ENCODE measurements around the gene IL6R. TPM values are rescaled to one million over a fixed set of nuclear protein-coding genes. Genes with fewer than 3 reads are reported as not detected.

The IL6R gene
- total RNA-seq, 1 experiment from 2014 or later = 4.9 TPM

- H3K4me1 ChIP-seq = no peaks in the 10 kb centered on the region
- ChIA-PET CTCF (no interaction called here), POLR2A (no interaction called here)
- no peak overlapping the region for H3K4me3 Mint-ChIP-seq (ENCODE audit: unreplicated experiment)
- H3K27ac Mint-ChIP-seq (ENCODE audit: unreplicated experiment) = no peak overlapping the region
- TF ChIP-seq CTCF (IDR thresholded peaks at IDR 0.05; ENCODE audit: insufficient read depth in 1 of 2, low read depth in 1 of 2, low read length in 1 of 2, severe bottlenecking in 1 of 2, unreplicated experiment in 1 of 2) = no peak
- H3K9me3 Mint-ChIP-seq (ENCODE audit: unreplicated experiment) = no peaks in the 10 kb centered on the region
- H3K36me3 Mint-ChIP-seq (ENCODE audit: insufficient read depth, unreplicated experiment) = no peaks in the 10 kb centered on the region
- no peaks in the 10 kb centered on the region for H3K27me3 Mint-ChIP-seq (ENCODE audit: insufficient read depth, unreplicated experiment)
- no peaks in the 10 kb centered on the region for H3K27me3 ChIP-seq (replicated peaks; ENCODE audit: control insufficient read depth, insufficient read depth, low read length)
- BruUV-seq (replicated peaks) = no TSS peak
- H3K4me1 Mint-ChIP-seq (ENCODE audit: low read depth, unreplicated experiment) = no peaks in the 10 kb centered on the region
- DNase-seq = no peak
- H3K9me3 ChIP-seq = no peaks in the 10 kb centered on the region
- no peaks in the 10 kb centered on the region for H3K36me3 ChIP-seq (ENCODE audit: control insufficient read depth, insufficient read depth, low read length)
- intact Hi-C loops (cut with micrococcal nuclease; ENCODE audit: unreplicated experiment) = no loop called here
- no peak overlapping the region for H3K4me3 ChIP-seq (ENCODE audit: low read depth, low read length)
Observed at GRCh38 chr1:154425172-154425571, 20.0 kb downstream of the IL6R start.

GRCh38 chr1:154427173-154428139 is 22.3 kb downstream of the IL6R start:
- DNase-seq = no peak
- Mint-ChIP-seq H3K27ac (ENCODE audit: unreplicated experiment) (no peak overlapping the region), H3K4me1 (ENCODE audit: low read depth, unreplicated experiment) (peaks cover 11% of the 10 kb centered on the region), H3K9me3 (ENCODE audit: unreplicated experiment) (no peaks in the 10 kb centered on the region), H3K27me3 (ENCODE audit: insufficient read depth, unreplicated experiment) (no peaks in the 10 kb centered on the region), H3K36me3 (ENCODE audit: insufficient read depth, unreplicated experiment) (no peaks in the 10 kb centered on the region), H3K4me3 (ENCODE audit: unreplicated experiment) (no peak overlapping the region)
- ChIA-PET POLR2A (no interaction called here), CTCF (no interaction called here)
- H3K4me1 ChIP-seq = 0 out of 2 replicates have a peak, but pooled peaks cover 7% of the 10 kb centered on the region
- no TSS peak for BruUV-seq (replicated peaks)
- no peak for TF ChIP-seq CTCF (IDR thresholded peaks at IDR 0.05; ENCODE audit: insufficient read depth in 1 of 2, low read depth in 1 of 2, low read length in 1 of 2, severe bottlenecking in 1 of 2, unreplicated experiment in 1 of 2)
- no peaks in the 10 kb centered on the region for H3K9me3 ChIP-seq
- no peaks in the 10 kb centered on the region for H3K27me3 ChIP-seq (replicated peaks; ENCODE audit: control insufficient read depth, insufficient read depth, low read length)
- H3K4me3 ChIP-seq (ENCODE audit: low read depth, low read length) = no peak overlapping the region
- intact Hi-C loops (cut with micrococcal nuclease; ENCODE audit: unreplicated experiment) = no loop called here
- H3K36me3 ChIP-seq (ENCODE audit: control insufficient read depth, insufficient read depth, low read length) = no peaks in the 10 kb centered on the region

- Mint-ChIP-seq H3K27me3 (ENCODE audit: insufficient read depth, unreplicated experiment) (no peaks in the 10 kb centered on the region), H3K36me3 (ENCODE audit: insufficient read depth, unreplicated experiment) (no peaks in the 10 kb centered on the region), H3K27ac (ENCODE audit: unreplicated experiment) (no peak overlapping the region), H3K4me3 (ENCODE audit: unreplicated experiment) (no peak overlapping the region), H3K4me1 (ENCODE audit: low read depth, unreplicated experiment) (peaks cover 11% of the 10 kb centered on the region), H3K9me3 (ENCODE audit: unreplicated experiment) (no peaks in the 10 kb centered on the region)
- no peaks in the 10 kb centered on the region for H3K36me3 ChIP-seq (ENCODE audit: control insufficient read depth, insufficient read depth, low read length)
- intact Hi-C loops (cut with micrococcal nuclease; ENCODE audit: unreplicated experiment) = no loop called here
- 0 out of 2 replicates have a peak, but pooled peaks cover 7% of the 10 kb centered on the region for H3K4me1 ChIP-seq
- H3K9me3 ChIP-seq = no peaks in the 10 kb centered on the region
- no peak for DNase-seq
- POLR2A ChIA-PET = no interaction called here
- no peak overlapping the region for H3K4me3 ChIP-seq (ENCODE audit: low read depth, low read length)
- no peak for TF ChIP-seq CTCF (IDR thresholded peaks at IDR 0.05; ENCODE audit: insufficient read depth in 1 of 2, low read depth in 1 of 2, low read length in 1 of 2, severe bottlenecking in 1 of 2, unreplicated experiment in 1 of 2)
- BruUV-seq (replicated peaks) = no TSS peak
- CTCF ChIA-PET = no interaction called here
- H3K27me3 ChIP-seq (replicated peaks; ENCODE audit: control insufficient read depth, insufficient read depth, low read length) = no peaks in the 10 kb centered on the region
Observed at GRCh38 chr1:154429118-154429517, 24.0 kb downstream of the IL6R start.
